Memory B cell (primary cell): ENCODE measurements around the gene SLC24A5.

ENCODE experiments used
- ATAC-seq: fragments of 150-1000 bp; cut with Tn5 transposase; 2 replicates; pipeline ENCODE4 v1.10.0; 2021; ENCODE audit warnings: low read depth, mild to moderate bottlenecking, moderate library complexity
- DNase-seq, 2 donors: peaks; one replicate each; pipeline ENCODE4 v3.0.0; 2022; ENCODE audit warnings: low spot score in 2 of 2
- H3K27ac Mint-ChIP-seq: one replicate; pipeline ENCODE4 v1.8.0; 2022; ENCODE audit warnings: mild to moderate bottlenecking, moderate library complexity, mixed read lengths
- H3K27me3 Mint-ChIP-seq: one replicate; pipeline ENCODE4 v1.8.0; 2022; ENCODE audit warnings: mixed read lengths
- H3K36me3 Mint-ChIP-seq: one replicate; pipeline ENCODE4 v1.8.0; 2022; ENCODE audit warnings: mild to moderate bottlenecking, mixed read lengths
- H3K4me1 Mint-ChIP-seq: one replicate; pipeline ENCODE4 v1.8.0; 2022; ENCODE audit warnings: mixed read lengths
- H3K4me3 Mint-ChIP-seq: one replicate; pipeline ENCODE4 v1.8.0; 2022; ENCODE audit warnings: mild to moderate bottlenecking, moderate library complexity, mixed read lengths
- H3K9me3 Mint-ChIP-seq: one replicate; pipeline ENCODE4 v1.8.0; 2022; ENCODE audit warnings: mixed read lengths

SLC24A5 gene

DNA sequence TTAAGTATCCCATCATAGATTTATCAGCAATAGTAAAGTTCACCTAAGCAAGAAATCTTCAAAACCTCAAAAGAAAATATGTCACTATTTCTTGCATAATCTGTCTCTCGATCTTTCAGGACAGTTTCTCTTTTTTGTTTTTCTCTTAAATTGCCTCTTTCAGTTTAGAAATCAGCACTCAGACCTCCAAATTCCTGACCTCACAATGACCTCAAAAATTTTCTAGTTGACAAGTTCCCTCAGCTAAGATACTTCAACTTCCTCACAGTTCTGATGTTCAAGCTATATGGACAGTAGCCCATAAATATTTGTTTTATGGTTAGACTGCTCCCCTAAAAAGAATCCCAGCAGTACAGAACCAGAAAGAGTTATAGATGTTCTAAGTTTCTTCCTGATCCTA, 24.1 kb downstream of the SLC24A5 start:
- peaks cover 5% of the 10 kb centered on the region for H3K36me3 Mint-ChIP-seq
- no peaks in the 10 kb centered on the region for H3K9me3 Mint-ChIP-seq
- no peak overlapping the region for H3K4me3 Mint-ChIP-seq
- ATAC-seq (no peak), DNase-seq (no peak)
- H3K27ac Mint-ChIP-seq, result no peak overlapping the region
- H3K27me3 Mint-ChIP-seq, result no peaks in the 10 kb centered on the region
- H3K4me1 Mint-ChIP-seq, result peaks cover 3% of the 10 kb centered on the region

DNA sequence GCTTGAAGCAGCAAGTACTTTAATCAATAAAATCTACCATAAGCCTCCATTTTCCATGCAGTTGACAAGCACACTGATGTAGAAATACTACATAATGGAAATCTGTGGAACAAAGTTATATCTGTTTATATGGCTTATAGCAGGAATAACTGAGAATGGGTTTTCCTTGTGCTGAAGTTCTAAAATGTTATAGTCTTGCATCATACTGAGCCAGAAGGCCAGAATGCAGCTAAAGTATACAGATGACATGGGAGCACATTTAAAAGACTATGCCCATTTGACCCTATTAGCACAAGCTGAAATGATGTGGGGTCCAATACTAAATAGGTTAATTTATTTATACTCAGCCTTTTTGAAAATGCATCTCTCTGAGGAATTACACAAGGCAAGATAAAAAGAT, 25.1 kb downstream of the SLC24A5 start:
- DNase-seq, result no peak
- H3K36me3 Mint-ChIP-seq, result peaks cover 8% of the 10 kb centered on the region
- no peak for ATAC-seq
- H3K27ac Mint-ChIP-seq, result no peak overlapping the region
- H3K4me1 Mint-ChIP-seq, result peaks cover 3% of the 10 kb centered on the region
- no peak overlapping the region for H3K4me3 Mint-ChIP-seq
- H3K27me3 Mint-ChIP-seq, result no peaks in the 10 kb centered on the region
- no peaks in the 10 kb centered on the region for H3K9me3 Mint-ChIP-seq

DNA sequence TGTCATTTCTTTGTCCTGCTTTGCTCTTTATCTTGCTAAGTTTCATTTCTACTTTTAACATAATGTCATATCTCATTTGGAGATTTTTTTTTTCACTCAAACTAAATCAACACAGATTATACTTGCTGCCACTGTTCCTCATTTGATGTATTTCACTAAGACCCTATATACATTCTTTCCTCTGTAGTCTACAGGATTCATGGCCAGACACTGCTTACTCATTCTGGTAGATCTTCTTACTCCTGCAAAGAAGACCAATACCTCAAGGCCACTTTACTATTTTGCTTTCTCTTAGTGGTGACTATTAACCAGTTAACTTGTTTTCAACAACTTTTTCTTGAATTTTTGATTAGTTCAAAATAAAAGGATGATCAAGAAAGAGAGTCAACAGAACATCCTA, 26.6 kb downstream of the SLC24A5 start:
- DNase-seq, result no peak
- no peak for ATAC-seq
- H3K4me3 Mint-ChIP-seq, result no peak overlapping the region
- H3K27me3 Mint-ChIP-seq, result no peaks in the 10 kb centered on the region
- no peaks in the 10 kb centered on the region for H3K9me3 Mint-ChIP-seq
- H3K4me1 Mint-ChIP-seq, result peaks cover 3% of the 10 kb centered on the region
- peaks cover 15% of the 10 kb centered on the region for H3K36me3 Mint-ChIP-seq
- H3K27ac Mint-ChIP-seq, result no peak overlapping the region

DNA sequence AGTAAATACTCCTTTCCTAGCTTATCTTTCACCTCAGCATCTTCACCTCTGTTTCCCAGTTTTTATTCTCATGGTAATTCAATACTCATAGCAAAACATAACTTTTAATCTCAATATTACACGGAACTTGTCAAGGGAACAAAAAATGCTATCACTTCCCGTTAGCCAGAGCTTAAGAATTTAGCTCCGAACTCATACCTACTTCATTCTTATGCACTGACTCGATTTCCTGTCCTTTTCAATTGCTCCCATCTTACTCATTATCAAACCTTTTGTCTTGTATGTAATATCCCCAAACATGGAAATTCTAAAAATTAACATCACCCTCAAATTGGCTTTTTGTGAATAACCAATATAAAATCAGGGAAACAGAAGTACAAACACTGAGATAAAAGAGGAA, 29.1 kb downstream of the SLC24A5 start:
- no peak for DNase-seq
- Mint-ChIP-seq H3K9me3 (no peaks in the 10 kb centered on the region), H3K4me3 (no peak overlapping the region)

DNA sequence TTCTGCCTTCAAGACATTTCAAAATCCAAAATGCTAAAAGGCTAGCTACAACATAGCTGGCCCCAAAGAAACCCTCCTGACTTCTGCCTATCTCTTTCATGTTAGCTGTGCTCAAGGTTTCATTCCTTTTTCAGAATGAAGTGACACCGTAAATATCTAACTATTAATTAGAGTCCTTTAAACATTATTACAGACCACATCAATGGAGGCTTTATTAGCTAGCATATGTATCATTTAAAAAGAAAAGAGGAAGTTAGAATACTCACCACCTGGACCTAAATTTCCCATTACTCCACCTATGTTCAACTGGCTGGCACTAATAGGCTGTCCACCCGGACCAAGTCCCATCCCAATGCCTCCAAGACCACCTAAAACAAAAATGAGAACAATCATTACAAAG, 32.7 kb downstream of the SLC24A5 start:
- Mint-ChIP-seq H3K27me3 (no peaks in the 10 kb centered on the region), H3K27ac (no peak overlapping the region), H3K4me3 (no peak overlapping the region), H3K9me3 (no peaks in the 10 kb centered on the region), H3K36me3 (peaks cover 21% of the 10 kb centered on the region), H3K4me1 (no peaks in the 10 kb centered on the region)
- ATAC-seq (no peak), DNase-seq (no peak)

More for the DNA sequence above, 29.1 kb downstream of the SLC24A5 start:
- Mint-ChIP-seq H3K36me3 (peaks cover 17% of the 10 kb centered on the region), H3K4me1 (peaks cover 2% of the 10 kb centered on the region), H3K27ac (no peak overlapping the region), H3K27me3 (no peaks in the 10 kb centered on the region)
- no peak for ATAC-seq

DNA sequence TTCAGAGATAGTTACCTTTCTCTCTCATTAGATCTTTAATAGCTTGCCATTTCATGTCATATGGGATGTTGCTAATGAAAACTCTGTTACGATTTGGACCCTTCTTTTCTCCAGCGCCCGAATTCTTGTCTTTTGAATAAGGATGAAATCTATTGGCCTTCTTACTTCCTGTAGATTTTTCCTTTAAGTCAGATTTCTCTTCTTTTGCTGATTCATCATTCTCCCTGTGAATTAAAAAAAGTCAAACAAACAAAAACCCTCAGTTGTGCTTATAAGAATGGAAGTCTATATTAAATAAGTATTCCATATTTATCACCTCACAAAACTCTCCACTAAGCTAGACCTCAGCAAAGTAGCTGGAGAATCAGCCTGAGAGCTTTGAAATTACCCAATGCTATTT, 47.8 kb downstream of the SLC24A5 start:
- no peaks in the 10 kb centered on the region for H3K4me1 Mint-ChIP-seq
- no peak overlapping the region for H3K4me3 Mint-ChIP-seq

DNA sequence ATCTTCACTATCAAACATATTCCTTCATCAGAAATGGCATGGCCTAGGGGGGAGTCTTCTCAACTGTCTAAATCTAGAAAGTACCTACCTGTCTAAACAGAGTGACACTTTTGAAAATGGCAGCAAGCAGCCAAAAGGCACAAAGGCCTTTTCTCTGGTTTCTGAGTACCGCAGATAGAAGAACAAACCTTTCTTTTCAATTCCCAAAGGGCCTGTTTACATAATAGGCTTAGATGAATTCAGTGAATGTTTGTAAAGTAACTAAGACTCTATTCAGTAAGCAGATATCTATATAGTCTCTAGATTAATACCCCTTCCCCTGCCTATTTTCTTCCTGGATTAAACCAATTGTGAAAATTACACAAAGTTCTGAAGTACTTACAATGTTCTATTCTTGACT, 50.2 kb downstream of the SLC24A5 start:
- H3K36me3 Mint-ChIP-seq, result peaks cover 15% of the 10 kb centered on the region
- H3K4me1 Mint-ChIP-seq, result peaks cover 3% of the 10 kb centered on the region
- no peaks in the 10 kb centered on the region for H3K9me3 Mint-ChIP-seq
- ATAC-seq, result no peak
- H3K27me3 Mint-ChIP-seq, result no peaks in the 10 kb centered on the region
- no peak overlapping the region for H3K27ac Mint-ChIP-seq
- no peak overlapping the region for H3K4me3 Mint-ChIP-seq
- DNase-seq, result no peak

More for the DNA sequence above, 47.8 kb downstream of the SLC24A5 start:
- H3K27ac Mint-ChIP-seq, result no peak overlapping the region
- DNase-seq (no peak), ATAC-seq (no peak)
- H3K27me3 Mint-ChIP-seq, result no peaks in the 10 kb centered on the region
- H3K9me3 Mint-ChIP-seq, result no peaks in the 10 kb centered on the region
- H3K36me3 Mint-ChIP-seq, result peaks cover 15% of the 10 kb centered on the region

DNA sequence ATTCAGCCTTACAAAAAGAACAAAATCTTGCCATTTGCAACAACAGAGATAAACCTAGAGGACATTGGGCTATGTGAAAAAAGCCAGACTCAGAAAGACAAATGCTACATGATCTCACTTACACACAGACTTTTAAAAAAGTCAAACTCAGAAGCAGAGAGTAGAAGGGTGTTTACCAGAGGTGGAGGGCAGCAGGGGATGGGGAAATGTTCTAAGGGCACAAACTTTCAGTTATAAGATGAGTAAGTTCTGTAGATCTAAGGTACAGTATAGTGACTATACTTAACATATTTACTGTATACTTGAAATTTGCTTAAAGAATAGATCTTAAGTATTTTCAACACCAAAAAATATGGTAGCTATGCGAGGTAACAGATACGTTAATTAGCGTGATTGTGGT, 54.3 kb downstream of the SLC24A5 start:
- Mint-ChIP-seq H3K9me3 (no peaks in the 10 kb centered on the region), H3K4me3 (no peak overlapping the region), H3K4me1 (peaks cover 12% of the 10 kb centered on the region), H3K36me3 (peaks cover 9% of the 10 kb centered on the region), H3K27ac (no peak overlapping the region), H3K27me3 (no peaks in the 10 kb centered on the region)
- no peak for ATAC-seq
- no peak for DNase-seq

DNA sequence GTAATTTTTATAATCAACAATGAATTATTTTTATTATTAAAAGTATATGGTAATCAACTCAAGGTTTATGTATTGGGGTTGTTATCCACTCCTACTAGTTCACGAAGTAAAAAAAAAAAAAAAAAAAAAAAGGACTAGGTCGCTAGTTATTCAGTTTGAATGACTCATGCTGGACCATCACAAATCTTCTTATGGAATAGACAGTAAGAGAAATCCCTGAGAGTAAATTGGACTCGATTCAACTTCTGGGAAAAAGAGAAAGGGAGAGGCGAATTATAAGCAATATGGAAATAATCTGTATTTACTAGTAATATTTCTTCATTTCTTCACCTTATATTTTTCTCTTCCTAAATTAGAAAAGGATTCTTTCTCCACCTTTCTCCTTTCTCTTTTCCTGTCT, 55.3 kb downstream of the SLC24A5 start:
- peaks cover 12% of the 10 kb centered on the region for H3K4me1 Mint-ChIP-seq
- H3K27ac Mint-ChIP-seq, result no peak overlapping the region
- peaks cover under 1% of the 10 kb centered on the region for H3K27me3 Mint-ChIP-seq
- DNase-seq (no peak), ATAC-seq (no peak)
- H3K36me3 Mint-ChIP-seq, result peaks cover 9% of the 10 kb centered on the region
- no peaks in the 10 kb centered on the region for H3K9me3 Mint-ChIP-seq
- H3K4me3 Mint-ChIP-seq, result no peak overlapping the region

DNA sequence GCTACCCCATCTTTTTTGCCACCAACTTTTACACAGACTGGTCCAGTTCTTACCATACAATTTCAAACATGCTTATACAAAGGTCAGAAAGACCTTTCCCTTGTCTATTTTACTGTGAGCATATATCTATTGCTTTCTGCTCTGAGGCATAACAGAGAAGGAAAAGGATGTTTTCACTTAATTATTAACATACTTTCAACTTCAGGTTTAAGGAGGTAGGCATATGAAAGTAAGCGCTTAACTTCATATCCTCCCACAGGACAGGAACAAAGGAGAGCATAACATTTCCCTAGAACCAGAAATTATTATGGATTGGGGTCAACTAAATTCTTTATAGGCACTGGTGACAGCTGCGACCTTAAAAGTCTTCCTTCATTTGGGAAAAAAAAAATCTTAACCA, 56.2 kb downstream of the SLC24A5 start:
- peaks cover 3% of the 10 kb centered on the region for H3K27me3 Mint-ChIP-seq
- peaks cover 12% of the 10 kb centered on the region for H3K4me1 Mint-ChIP-seq
- no peak for DNase-seq
- H3K27ac Mint-ChIP-seq, result peak overlapping the region; percentile 98
- no peak for ATAC-seq
- H3K9me3 Mint-ChIP-seq, result no peaks in the 10 kb centered on the region
- peak overlapping the region; percentile 94 for H3K4me3 Mint-ChIP-seq
- peaks cover 9% of the 10 kb centered on the region for H3K36me3 Mint-ChIP-seq

DNA sequence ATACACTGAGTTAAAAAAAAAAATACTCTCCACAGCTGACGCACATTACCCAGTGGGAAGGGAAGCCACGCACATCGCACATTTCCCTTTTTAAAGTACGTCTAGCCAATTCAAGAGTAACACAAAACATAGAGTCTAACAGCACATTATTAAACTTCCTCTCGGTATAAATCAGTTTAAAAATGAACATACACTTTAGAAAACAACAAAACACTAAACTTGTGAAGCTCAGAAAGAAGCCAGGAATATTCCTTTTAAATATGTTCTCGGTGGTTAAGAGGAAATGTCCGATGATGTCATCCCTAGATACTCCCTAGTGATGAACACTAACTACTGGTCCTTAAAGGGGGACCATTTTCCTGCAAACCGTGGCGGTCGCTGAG, 56.6 kb downstream of the SLC24A5 start:
- Mint-ChIP-seq H3K4me1 (peaks cover 12% of the 10 kb centered on the region), H3K27ac (peak overlapping the region; percentile 98), H3K27me3 (peaks cover 4% of the 10 kb centered on the region), H3K36me3 (peaks cover 9% of the 10 kb centered on the region), H3K9me3 (no peaks in the 10 kb centered on the region), H3K4me3 (peak overlapping the region; percentile 94)
- no peak for DNase-seq
- ATAC-seq, result peak; percentile 58

DNA sequence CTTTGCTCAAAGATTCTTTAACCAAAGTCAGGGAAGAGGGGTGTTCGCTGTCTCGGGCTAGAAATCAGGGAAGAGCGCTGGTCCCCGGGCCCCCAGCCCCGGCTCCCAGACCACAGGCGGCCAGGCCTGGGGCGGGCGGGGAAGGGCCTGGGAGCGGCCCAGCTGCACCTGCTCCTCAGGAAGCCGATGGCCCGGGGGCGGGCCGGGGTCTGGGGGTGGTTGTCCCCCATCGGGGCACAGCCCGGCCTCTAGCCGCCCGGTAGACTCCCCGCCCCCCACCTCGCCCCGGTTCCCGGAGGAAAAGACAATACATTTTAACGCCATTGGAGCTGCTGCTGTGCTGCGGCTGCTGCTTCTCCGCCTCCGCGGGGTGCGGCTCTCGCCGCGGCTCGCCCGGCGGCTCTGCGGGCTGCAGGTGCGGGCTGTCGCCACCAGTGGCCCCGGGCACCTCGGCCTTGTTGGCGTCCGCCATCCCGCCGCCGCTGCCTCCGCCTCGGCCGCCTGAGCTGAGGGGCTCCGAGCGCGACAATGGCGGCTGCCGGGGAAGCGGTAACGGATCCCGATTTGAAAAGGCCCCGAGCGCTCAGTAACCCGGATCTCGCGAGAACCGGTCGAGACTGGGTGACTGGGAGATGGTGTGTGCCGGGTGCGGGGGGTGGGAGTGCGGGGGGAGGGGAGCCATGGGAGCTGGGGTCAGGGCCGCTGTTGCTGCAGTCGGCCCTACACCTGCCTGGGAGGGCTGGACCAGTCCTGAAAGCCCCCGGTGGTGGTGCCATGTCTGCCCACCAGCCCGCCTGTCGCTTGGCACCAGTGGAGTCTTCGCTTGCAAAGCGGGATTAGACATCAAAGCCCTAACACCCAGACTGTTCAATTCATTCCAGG, 57.2 kb downstream of the SLC24A5 start, which contains the start of gene MYEF2:
MYEF2 (minus strand) TSS at position 530 of the 882 bp plus-strand sequence; CDS start at position 472, 58 bp downstream.
- Mint-ChIP-seq H3K36me3 (peaks cover 6% of the 10 kb centered on the region), H3K27ac (peak within 1 kb of the TSS; percentile 98), H3K4me1 (peaks cover 12% of the 10 kb centered on the region), H3K27me3 (peaks cover 5% of the 10 kb centered on the region), H3K9me3 (no peaks in the 10 kb centered on the region), H3K4me3 (peak within 1 kb of the TSS; percentile 94)
- ATAC-seq (peak; percentile 75), DNase-seq (peak; percentile 67)

DNA sequence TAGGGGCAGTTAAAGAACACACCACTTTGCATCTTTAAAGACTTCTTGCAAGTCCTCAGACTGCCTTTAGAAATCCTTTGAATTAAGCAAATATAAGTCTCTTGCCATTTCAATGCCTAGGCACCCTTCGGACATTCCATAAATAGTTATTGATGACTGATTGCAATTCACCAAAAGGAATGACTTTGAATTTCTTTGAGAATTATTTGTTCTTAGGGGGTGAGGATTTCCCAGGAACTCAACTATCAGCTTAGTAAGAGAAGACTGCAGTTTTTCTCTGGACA, 57.8 kb downstream of the SLC24A5 start:
- peaks cover 12% of the 10 kb centered on the region for H3K4me1 Mint-ChIP-seq
- H3K27me3 Mint-ChIP-seq, result peaks cover 5% of the 10 kb centered on the region
- H3K4me3 Mint-ChIP-seq, result peak overlapping the region; percentile 47
- H3K36me3 Mint-ChIP-seq, result peaks cover 4% of the 10 kb centered on the region
- ATAC-seq, result no peak
- H3K27ac Mint-ChIP-seq, result no peak overlapping the region
- no peak for DNase-seq
- no peaks in the 10 kb centered on the region for H3K9me3 Mint-ChIP-seq

DNA sequence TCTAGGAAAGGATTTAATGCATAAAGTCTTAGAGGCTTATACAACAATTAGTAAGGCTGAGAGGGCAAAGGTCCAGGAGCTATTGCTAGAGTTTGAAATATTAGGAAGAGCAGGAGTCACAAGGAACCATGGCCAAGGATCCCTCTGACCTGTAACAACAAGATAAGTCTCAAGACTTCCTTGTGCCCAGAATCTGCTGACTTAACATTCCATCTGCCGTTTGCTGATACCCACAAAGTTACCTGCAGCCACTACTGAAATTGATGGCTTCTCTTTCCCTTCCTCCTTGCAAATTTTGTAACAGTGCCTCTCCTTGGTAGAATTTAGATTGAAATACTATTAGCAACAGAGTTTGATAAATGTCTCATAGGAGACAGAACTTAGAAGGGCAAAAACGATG, 62.0 kb downstream of the SLC24A5 start:
- Mint-ChIP-seq H3K4me3 (no peak overlapping the region), H3K4me1 (no peaks in the 10 kb centered on the region), H3K27me3 (peaks cover 7% of the 10 kb centered on the region), H3K36me3 (no peaks in the 10 kb centered on the region), H3K27ac (no peak overlapping the region), H3K9me3 (no peaks in the 10 kb centered on the region)
- no peak for ATAC-seq
- DNase-seq, result no peak

DNA sequence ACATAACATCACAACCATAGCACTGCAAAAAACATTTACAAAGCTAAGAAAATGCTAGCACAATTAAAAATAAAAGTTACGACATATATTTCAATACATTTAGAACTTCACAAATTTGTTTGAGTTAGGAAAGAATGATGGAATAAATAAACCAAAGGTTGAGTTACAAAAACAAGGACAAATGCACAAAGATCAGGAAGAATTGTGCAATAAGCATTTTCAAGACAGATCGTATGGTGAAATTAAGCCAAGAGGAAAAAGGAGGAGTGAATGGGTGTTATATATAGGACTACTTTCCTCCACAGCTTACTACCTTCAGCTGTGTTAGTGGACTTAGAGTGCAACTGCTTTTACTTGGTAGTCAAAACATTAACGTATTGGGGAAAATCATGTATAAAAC, 64.7 kb downstream of the SLC24A5 start:
- no peaks in the 10 kb centered on the region for H3K4me1 Mint-ChIP-seq
- no peak overlapping the region for H3K4me3 Mint-ChIP-seq
- no peaks in the 10 kb centered on the region for H3K9me3 Mint-ChIP-seq
- DNase-seq (no peak), ATAC-seq (no peak)
- no peaks in the 10 kb centered on the region for H3K36me3 Mint-ChIP-seq
- H3K27me3 Mint-ChIP-seq, result peaks cover 7% of the 10 kb centered on the region
- no peak overlapping the region for H3K27ac Mint-ChIP-seq
